WI38 (cell line): ENCODE measurements around the gene CEP250.
"Not testable (repeated sequence)": the region's sequence is repeated elsewhere in the genome, so short reads cannot be mapped to it uniquely, and the experiment has no call there.

Experiments
- H3K4me3 ChIP-seq: 2 replicates; pipeline ENCODE4 v1.5.1; 2011; ENCODE audit warnings: low read depth, mild to moderate bottlenecking, control low read depth, low read length
- CTCF ChIP-seq: IDR thresholded peaks from 2 replicates; pipeline ENCODE4 v1.5.1; 2012; ENCODE audit warnings: low read depth, mild to moderate bottlenecking, control low read depth, low read length

Gene CEP250

GRCh38 chr20:35515949-35516645 is 60.7 kb downstream of the CEP250 start:
- no peak for TF ChIP-seq CTCF
- H3K4me3 ChIP-seq = no peak overlapping the region

- H3K4me3 ChIP-seq = no peak overlapping the region
- TF ChIP-seq CTCF = no peak
Measured at GRCh38 chr20:35517125-35517524, 61.7 kb downstream of the CEP250 start.

- not testable (repeated sequence) for H3K4me3 ChIP-seq
Measured at GRCh38 chr20:35517767-35518166, 62.4 kb downstream of the CEP250 start.

- no peak overlapping the region for H3K4me3 ChIP-seq
- TF ChIP-seq CTCF = no peak
Measured at GRCh38 chr20:35518955-35519354, 63.6 kb downstream of the CEP250 start.

- no peak overlapping the region for H3K4me3 ChIP-seq
Measured at GRCh38 chr20:35523298-35523888, 68.0 kb downstream of the CEP250 start.

GRCh38 chr20:35525639-35526038 is 70.2 kb downstream of the CEP250 start:
- H3K4me3 ChIP-seq = no peak overlapping the region
- no peak for TF ChIP-seq CTCF

More at GRCh38 chr20:35523298-35523888, 68.0 kb downstream of the CEP250 start:
- TF ChIP-seq CTCF = peak; percentile 79

GRCh38 chr20:35527122-35527769 is 71.8 kb downstream of the CEP250 start:
- H3K4me3 ChIP-seq = no peak overlapping the region
- TF ChIP-seq CTCF = no peak
